GM18951 (cell line): ENCODE results near the gene RETREG1.

Experiments used
- POLR2A ChIP-seq: IDR thresholded peaks from 4 replicates; pipeline ENCODE4 v1.6.1; 2011; ENCODE audit warnings: mild to moderate bottlenecking; ENCODE audit not compliant: insufficient read length, insufficient read depth; ENCODE audit errors: extremely low read depth
- in situ Hi-C: fragments of 300-500 bp; cut with MboI; formaldehyde crosslinking; loops from one replicate; pipeline ENCODE4 v1.12.0; 2022; ENCODE audit warnings: low sequenced_read_pairs, mixed read lengths, inconsistent platforms; ENCODE audit not compliant: unreplicated experiment

RETREG1 gene

GRCh38 chr5:16531063-16531648, 85.6 kb downstream of the RETREG1 start:
- in situ Hi-C loops = no loop called here

GRCh38 chr5:16529306-16529705, 87.5 kb downstream of the RETREG1 start:
- TF ChIP-seq POLR2A = no peak
- in situ Hi-C loops = no loop called here

More at GRCh38 chr5:16531063-16531648, 85.6 kb downstream of the RETREG1 start:
- TF ChIP-seq POLR2A = no peak

GRCh38 chr5:16528382-16529110, 88.3 kb downstream of the RETREG1 start:
- in situ Hi-C loops = no loop called here
- TF ChIP-seq POLR2A = no peak

GRCh38 chr5:16525651-16526050, 91.1 kb downstream of the RETREG1 start:
- no peak for TF ChIP-seq POLR2A
- in situ Hi-C loops = no loop called here

GRCh38 chr5:16524286-16524685, 92.5 kb downstream of the RETREG1 start:
- no peak for TF ChIP-seq POLR2A
- in situ Hi-C loops = no loop called here

GRCh38 chr5:16521521-16522483, 95.0 kb downstream of the RETREG1 start:
- TF ChIP-seq POLR2A = no peak
- in situ Hi-C loops = no loop called here

GRCh38 chr5:16520841-16521240, 96.0 kb downstream of the RETREG1 start:
- TF ChIP-seq POLR2A = no peak
- in situ Hi-C loops = no loop called here

GRCh38 chr5:16519435-16519834, 97.4 kb downstream of the RETREG1 start:
- in situ Hi-C loops = no loop called here
- TF ChIP-seq POLR2A = no peak

GRCh38 chr5:16518606-16519005, 98.2 kb downstream of the RETREG1 start:
- in situ Hi-C loops = no loop called here
- TF ChIP-seq POLR2A = no peak

- no peak for TF ChIP-seq POLR2A
- in situ Hi-C loops = no loop called here
Observed at GRCh38 chr5:16515532-16515931, 101.3 kb downstream of the RETREG1 start.

- no peak for TF ChIP-seq POLR2A
- in situ Hi-C loops = no loop called here
Observed at GRCh38 chr5:16510098-16510497, 106.7 kb downstream of the RETREG1 start.

GRCh38 chr5:16508730-16509531, 107.9 kb downstream of the RETREG1 start:
- in situ Hi-C loops = no loop called here
- no peak for TF ChIP-seq POLR2A
